ENCODE data around the gene WWC2.
A peak's percentile ranks its signal among the peaks of the same experiment; 100 is the strongest.

WWC2 gene

GRCh38 chr4:183098723-183099536 lies at the start of gene WWC2:
Gene WWC2 (plus strand): TSS chr4:183099257. CDS start chr4:183099492, 235 bp downstream.
- DNase-seq = peak; percentile 86

- DNase-seq = no peak
Observed at GRCh38 chr4:183053681-183054080, 45.4 kb upstream of the WWC2 start.

- no peak for DNase-seq
Observed at GRCh38 chr4:183057255-183057654, 41.8 kb upstream of the WWC2 start.

- no peak for DNase-seq
Observed at GRCh38 chr4:183059797-183060196, 39.3 kb upstream of the WWC2 start.

- no peak for DNase-seq
Observed at GRCh38 chr4:183068502-183068901, 30.6 kb upstream of the WWC2 start.

- no peak for DNase-seq
Observed at GRCh38 chr4:183071222-183071621, 27.8 kb upstream of the WWC2 start.

- DNase-seq = no peak
Observed at GRCh38 chr4:183072176-183072575, 26.9 kb upstream of the WWC2 start.

GRCh38 chr4:183073838-183074145 lies 25.3 kb upstream of the WWC2 start:
- DNase-seq = no peak

GRCh38 chr4:183074288-183074990 lies 24.6 kb upstream of the WWC2 start:
- DNase-seq = no peak

GRCh38 chr4:183078634-183079033 lies 20.4 kb upstream of the WWC2 start:
- DNase-seq = peak; percentile 1

GRCh38 chr4:183080372-183081115 lies 18.5 kb upstream of the WWC2 start:
- DNase-seq = peak; percentile 26

GRCh38 chr4:183081116-183081469 lies 18.0 kb upstream of the WWC2 start:
- DNase-seq = peak; percentile 26

GRCh38 chr4:183082053-183082452 lies 17.0 kb upstream of the WWC2 start:
- peak; percentile 57 for DNase-seq

GRCh38 chr4:183094393-183095198 lies 4.5 kb upstream of the WWC2 start:
- DNase-seq = no peak

GRCh38 chr4:183095199-183095512 lies 3.9 kb upstream of the WWC2 start:
- no peak for DNase-seq

GRCh38 chr4:183096276-183096965 lies 2.6 kb upstream of the WWC2 start:
- peak; percentile 2 for DNase-seq

GRCh38 chr4:183097231-183098018 lies 1.6 kb upstream of the WWC2 start:
- DNase-seq = no peak

- DNase-seq = peak; percentile 20
Observed at GRCh38 chr4:183098019-183098722, 886 bp upstream of the WWC2 start.

- peak; percentile 45 for DNase-seq
Observed at GRCh38 chr4:183099537-183100297, 660 bp downstream of the WWC2 start.

GRCh38 chr4:183100298-183100599 lies 1.2 kb downstream of the WWC2 start:
- no peak for DNase-seq
